HepG2 (cell line): Measurements from ENCODE around the gene NSMCE4A.

Experiments used
- BRF2 ChIP-seq: sonication (generic); formaldehyde crosslinking; IDR thresholded peaks from 2 replicates; pipeline ENCODE4 v1.8.1; 2022; ENCODE audit warnings: mild to moderate bottlenecking, missing genetic modification reagents
- CTCF ChIP-seq: sonication (generic); formaldehyde crosslinking; IDR thresholded peaks from 2 replicates; pipeline ENCODE4 v1.5.0; 2020; ENCODE audit warnings: mild to moderate bottlenecking, missing genetic modification reagents, moderate library complexity
- FOXO4 ChIP-seq: sonication (generic); formaldehyde crosslinking; conservative IDR thresholded peaks from 2 replicates; pipeline ENCODE4 v1.8.1; 2023; ENCODE audit warnings: missing genetic modification reagents
- GABPA ChIP-seq, 2 experiments: IDR thresholded peaks; 2 replicates each; pipeline ENCODE4 v1.6.1; 2011 to 2016; ENCODE audit warnings: low read depth in 2 of 2, low read length in 1 of 2, missing biosample characterization in 1 of 2, missing genetic modification characterization in 1 of 2
- KLF16 ChIP-seq, 2 experiments: sonication (generic) in 1 of 2; formaldehyde crosslinking in 1 of 2; IDR thresholded peaks; 2 replicates each; pipeline versions ENCODE4 v1.6.1 to v1.8.0; 2016 to 2023; ENCODE audit warnings: missing genetic modification reagents in 2 of 2, missing compliant biosample characterization in 1 of 2
- MYC ChIP-seq: sonication (generic); formaldehyde crosslinking; IDR thresholded peaks from 2 replicates; pipeline ENCODE4 v1.9.0; 2021; ENCODE audit warnings: missing genetic modification reagents, borderline replicate concordance
- MYPOP ChIP-seq: sonication (generic); formaldehyde crosslinking; IDR thresholded peaks from 2 replicates; pipeline ENCODE4 v1.8.1; 2023; ENCODE audit warnings: mild to moderate bottlenecking, moderate library complexity, missing genetic modification reagents
- PHB2 ChIP-seq: fragments of 450-650 bp; IDR thresholded peaks from 2 replicates; pipeline ENCODE4 v1.6.1; 2018; ENCODE audit not compliant: partially characterized antibody
- POLR2A ChIP-seq, 2 experiments: IDR thresholded peaks; 2 replicates each; pipeline ENCODE4 v1.6.1; 2011; ENCODE audit warnings: low read depth in 2 of 2, low read length in 2 of 2, mild to moderate bottlenecking in 1 of 2, moderate library complexity in 1 of 2; ENCODE audit not compliant: insufficient read depth in 1 of 2
- TFDP2 ChIP-seq: sonication (generic); formaldehyde crosslinking; IDR thresholded peaks from 2 replicates; pipeline ENCODE4 v1.4.0; 2020; ENCODE audit warnings: missing genetic modification reagents
- ZNF549 ChIP-seq: sonication (generic); formaldehyde crosslinking; IDR thresholded peaks from 2 replicates; pipeline ENCODE4 v1.5.0; 2020; ENCODE audit warnings: missing genetic modification reagents
- ZNF724P ChIP-seq: sonication (generic); formaldehyde crosslinking; IDR thresholded peaks from 2 replicates; pipeline ENCODE4 v1.8.0; 2022; ENCODE audit warnings: missing genetic modification reagents, borderline replicate concordance
- ZSCAN29 ChIP-seq: sonication (generic); formaldehyde crosslinking; conservative IDR thresholded peaks from 2 replicates; pipeline ENCODE4 v1.4.0; 2020; ENCODE audit warnings: mild to moderate bottlenecking, missing genetic modification reagents

- TF ChIP-seq KLF16 (CRISPR knock-in tag; IDR thresholded peaks at IDR 0.05): no peak
- TF ChIP-seq GABPA (IDR thresholded peaks at IDR 0.05; ENCODE audit: low read depth, low read length): no peak
- no peak for TF ChIP-seq GABPA (CRISPR knock-in tag; IDR thresholded peaks at IDR 0.05; ENCODE audit: low read depth)
- no peak for TF ChIP-seq BRF2 (CRISPR knock-in tag)
- TF ChIP-seq PHB2: no peak
- TF ChIP-seq POLR2A (IDR thresholded peaks at IDR 0.05; ENCODE audit: insufficient read depth in 1 of 2, low read depth in 2 of 2, low read length in 2 of 2): no peak
- TF ChIP-seq MYPOP: no peak
- no peak for TF ChIP-seq ZNF724P (CRISPR knock-in tag)
- TF ChIP-seq CTCF (CRISPR knock-in tag): no peak
- TF ChIP-seq FOXO4: no peak
- TF ChIP-seq TFDP2: no peak
- TF ChIP-seq MYC (CRISPR knock-in tag): no peak
- TF ChIP-seq ZSCAN29 (CRISPR knock-in tag): no peak
- TF ChIP-seq ZNF549 (CRISPR knock-in tag): no peak
Measured at GRCh38 chr10:122021828-122022227, 46.8 kb upstream of the NSMCE4A start.
